ENCODE data around the gene TUBB4B. TPM values are rescaled to one million over a fixed set of nuclear protein-coding genes. Genes with fewer than 3 reads are reported as not detected.
A peak's percentile ranks its signal among the peaks of the same experiment; 100 is the strongest.

Gene TUBB4B
- total RNA-seq, 1 donor from 2014 or later = 312 TPM

- peaks cover 15% of the 10 kb centered on the region for H3K4me1 ChIP-seq
- H3K27me3 ChIP-seq = no peaks in the 10 kb centered on the region
- H3K4me3 ChIP-seq = no peak overlapping the region
- H3K9me3 ChIP-seq = no peaks in the 10 kb centered on the region
- TF ChIP-seq POLR2A (IDR thresholded peaks at IDR 0.05) (no peak), POLR2AphosphoS5 (IDR thresholded peaks at IDR 0.05; ENCODE audit: insufficient read depth in 1 of 2, low read depth in 1 of 2) (no peak)
- TF ChIP-seq, protein P1, sequence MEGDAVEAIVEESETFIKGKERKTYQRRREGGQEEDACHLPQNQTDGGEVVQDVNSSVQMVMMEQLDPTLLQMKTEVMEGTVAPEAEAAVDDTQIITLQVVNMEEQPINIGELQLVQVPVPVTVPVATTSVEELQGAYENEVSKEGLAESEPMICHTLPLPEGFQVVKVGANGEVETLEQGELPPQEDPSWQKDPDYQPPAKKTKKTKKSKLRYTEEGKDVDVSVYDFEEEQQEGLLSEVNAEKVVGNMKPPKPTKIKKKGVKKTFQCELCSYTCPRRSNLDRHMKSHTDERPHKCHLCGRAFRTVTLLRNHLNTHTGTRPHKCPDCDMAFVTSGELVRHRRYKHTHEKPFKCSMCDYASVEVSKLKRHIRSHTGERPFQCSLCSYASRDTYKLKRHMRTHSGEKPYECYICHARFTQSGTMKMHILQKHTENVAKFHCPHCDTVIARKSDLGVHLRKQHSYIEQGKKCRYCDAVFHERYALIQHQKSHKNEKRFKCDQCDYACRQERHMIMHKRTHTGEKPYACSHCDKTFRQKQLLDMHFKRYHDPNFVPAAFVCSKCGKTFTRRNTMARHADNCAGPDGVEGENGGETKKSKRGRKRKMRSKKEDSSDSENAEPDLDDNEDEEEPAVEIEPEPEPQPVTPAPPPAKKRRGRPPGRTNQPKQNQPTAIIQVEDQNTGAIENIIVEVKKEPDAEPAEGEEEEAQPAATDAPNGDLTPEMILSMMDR (IDR thresholded peaks at IDR 0.05) = no peak
- no peaks in the 10 kb centered on the region for H3K36me3 ChIP-seq
- no peak for DNase-seq (ENCODE audit: extremely low spot score in 2 of 2)
- H3K27ac ChIP-seq = no peak overlapping the region
- intact Hi-C loops (cut with DNase I) = no loop called here
Measured at GRCh38 chr9:137215196-137215986, 25.7 kb upstream of the TUBB4B start.

- Histone ChIP-seq H3K9me3 (no peaks in the 10 kb centered on the region), H3K27ac (no peak overlapping the region), H3K4me1 (peaks cover 20% of the 10 kb centered on the region), H3K36me3 (no peaks in the 10 kb centered on the region), H3K4me3 (no peak overlapping the region), H3K27me3 (no peaks in the 10 kb centered on the region)
- TF ChIP-seq, protein P1 (IDR thresholded peaks at IDR 0.05) = no peak
- TF ChIP-seq POLR2A (IDR thresholded peaks at IDR 0.05) = no peak
- no peak for TF ChIP-seq POLR2AphosphoS5 (IDR thresholded peaks at IDR 0.05; ENCODE audit: insufficient read depth in 1 of 2, low read depth in 1 of 2)
- DNase-seq (ENCODE audit: extremely low spot score in 2 of 2) = no peak
- intact Hi-C loops (cut with DNase I) = no loop called here
Measured at GRCh38 chr9:137216188-137216965, 24.7 kb upstream of the TUBB4B start.

DNA sequence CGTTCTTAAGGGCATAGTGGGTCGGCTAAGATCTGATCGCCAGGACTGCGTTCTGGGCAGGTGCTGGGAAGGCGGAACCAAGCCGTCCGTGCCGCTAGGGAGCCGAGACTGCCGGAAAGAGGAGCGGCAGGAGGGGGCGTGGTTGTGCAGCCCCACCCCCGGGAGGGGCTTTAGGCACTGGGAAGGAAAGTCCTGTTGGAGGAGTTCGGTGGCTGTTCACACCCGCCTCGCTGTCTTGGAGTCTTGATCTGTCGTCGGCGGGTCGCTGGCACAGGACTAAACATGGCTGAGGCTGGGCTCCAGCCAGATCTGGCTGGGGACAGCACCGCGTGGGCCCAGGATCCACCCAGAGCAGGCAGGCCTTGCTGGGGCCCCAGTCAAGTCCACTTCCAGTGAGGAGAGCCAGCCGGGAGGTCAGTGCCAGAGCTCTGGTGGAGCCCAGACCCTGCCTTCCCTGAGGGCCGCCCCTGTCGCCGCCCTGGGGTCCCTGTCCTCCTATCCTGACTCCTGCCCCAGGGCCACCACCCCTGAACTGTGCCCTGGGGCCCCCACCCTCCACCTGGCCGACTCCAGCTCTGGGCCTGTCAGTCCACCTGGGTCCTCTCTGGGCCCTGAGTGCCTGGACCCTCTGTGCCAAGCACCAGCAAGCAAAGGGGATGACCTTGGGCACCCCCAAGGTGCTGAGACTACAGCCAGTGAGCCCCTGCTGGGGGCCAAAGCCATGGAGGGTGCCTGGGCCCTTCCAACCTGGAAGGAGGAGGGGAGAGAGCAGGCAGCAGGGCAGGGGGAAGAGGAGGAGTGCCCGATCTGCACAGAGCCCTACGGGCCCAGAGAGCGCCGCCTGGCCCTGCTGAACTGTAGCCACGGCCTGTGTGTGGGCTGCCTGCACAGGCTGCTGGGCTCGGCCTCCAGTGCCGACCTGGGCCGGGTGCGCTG, 23.5 kb upstream of the TUBB4B start:
- no peaks in the 10 kb centered on the region for H3K9me3 ChIP-seq

DNA sequence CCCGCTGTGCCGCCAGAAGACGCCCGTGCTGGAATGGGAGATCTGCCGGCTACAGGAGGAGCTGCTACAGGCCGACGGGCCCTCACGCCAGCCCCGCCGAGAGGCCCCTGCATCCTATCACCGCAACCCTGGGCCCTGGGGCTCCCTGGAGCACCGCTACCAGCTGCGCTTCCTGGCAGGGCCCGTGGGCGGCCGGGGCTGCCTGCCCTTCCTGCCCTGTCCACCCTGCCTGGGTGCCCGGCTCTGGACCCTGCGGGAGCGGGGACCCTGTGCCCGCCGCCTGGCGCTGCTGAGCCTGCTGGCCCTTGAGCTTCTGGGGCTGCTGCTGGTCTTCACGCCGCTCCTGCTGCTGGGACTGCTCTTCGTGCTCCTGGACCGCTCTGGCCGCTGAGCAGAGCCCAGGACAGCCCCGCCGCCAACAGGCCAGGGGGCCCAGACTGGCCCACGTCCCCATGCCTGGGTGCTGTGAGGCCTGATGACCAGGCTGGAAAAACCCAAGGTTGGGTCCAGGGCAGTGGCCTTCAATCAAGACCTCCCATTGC, 22.8 kb upstream of the TUBB4B start:
- Histone ChIP-seq H3K36me3 (no peaks in the 10 kb centered on the region), H3K27me3 (no peaks in the 10 kb centered on the region), H3K4me1 (peaks cover 34% of the 10 kb centered on the region), H3K9me3 (no peaks in the 10 kb centered on the region), H3K4me3 (peak overlapping the region in 1 of 2 donors; percentile 35), H3K27ac (no peak overlapping the region)
- no peak for DNase-seq (ENCODE audit: extremely low spot score in 2 of 2)
- intact Hi-C loops (cut with DNase I) = no loop called here
- TF ChIP-seq POLR2A (IDR thresholded peaks at IDR 0.05) (no peak), POLR2AphosphoS5 (IDR thresholded peaks at IDR 0.05; ENCODE audit: insufficient read depth in 1 of 2, low read depth in 1 of 2) (no peak)
- TF ChIP-seq, protein P1 (IDR thresholded peaks at IDR 0.05) = no peak

More for the DNA sequence above, 23.5 kb upstream of the TUBB4B start:
- peak overlapping the region; percentile 48 for H3K27ac ChIP-seq
- peaks cover 28% of the 10 kb centered on the region for H3K4me1 ChIP-seq
- peak overlapping the region in 1 of 2 donors; percentile 35 for H3K4me3 ChIP-seq
- H3K27me3 ChIP-seq = no peaks in the 10 kb centered on the region
- TF ChIP-seq POLR2A (IDR thresholded peaks at IDR 0.05) = no peak
- TF ChIP-seq, protein P1 (IDR thresholded peaks at IDR 0.05) = no peak
- TF ChIP-seq POLR2AphosphoS5 (IDR thresholded peaks at IDR 0.05; ENCODE audit: insufficient read depth in 1 of 2, low read depth in 1 of 2) = peak; percentile 54 to 56
- H3K36me3 ChIP-seq = no peaks in the 10 kb centered on the region
- DNase-seq (ENCODE audit: extremely low spot score in 2 of 2) = no peak
- intact Hi-C loops (cut with DNase I) = no loop called here

Measured in vagina (tissue), 2 donors.